Endothelial cell of umbilical vein (primary cell): ENCODE measurements around the gene ZNF385C. TPM values are rescaled to one million over a fixed set of nuclear protein-coding genes. Genes with fewer than 3 reads are reported as not detected.

ENCODE experiments used
- BruUV-seq: library from RNA; stranded (reverse); fragments of 400-500 nt; replicated peaks from 2 replicates; lab custom pipeline; 2021; lab: Mats Ljungman, UMichigan
- CTCF ChIA-PET: fragments of 300-600, 350-600 bp; sonication (Branson Sonifier 250); formaldehyde crosslinking; loops from one replicate; lab custom pipeline; 2021; ENCODE audit warnings: antibody characterized with exemption, inconsistent platforms; lab: Charles Lee
- POLR2A ChIA-PET: fragments of 300-600, 350-600 bp; sonication (Branson Sonifier 250); formaldehyde crosslinking; loops from one replicate; lab custom pipeline; 2021; ENCODE audit warnings: antibody characterized with exemption, inconsistent platforms; lab: Charles Lee
- DNase-seq: peaks from one replicate; pipeline ENCODE4 v3.0.0-alpha.2; 2011; ENCODE audit warnings: low read depth, low spot score
- FAIRE-seq: peaks from 2 replicates; lab custom pipeline; 2011; peaks lifted over from hg19 to GRCh38; lab: Jason Lieb, UNC
- H2AFZ ChIP-seq: 2 replicates; pipeline ENCODE4 v1.6.0; 2012; ENCODE audit warnings: low read depth, low read length, control low read depth, inconsistent platforms
- H3K27ac ChIP-seq: 2 replicates; pipeline ENCODE4 v1.5.1; 2011; ENCODE audit warnings: low read depth, mild to moderate bottlenecking, control low read depth, low read length, moderate library complexity; ENCODE audit not compliant: insufficient read depth
- H3K27me3 ChIP-seq, 2 experiments: 2 replicates each; pipeline versions ENCODE4 v1.6.0 to v1.6.1; 2011; ENCODE audit warnings: low read length in 2 of 2, mixed read lengths in 1 of 2; ENCODE audit not compliant: control insufficient read depth in 2 of 2, insufficient read depth in 2 of 2
- H3K36me3 ChIP-seq, 2 experiments: 2 replicates in 1 of 2; 3 replicates in 1 of 2; pipeline ENCODE4 v1.5.1; 2011; ENCODE audit warnings: low read length in 2 of 2, mild to moderate bottlenecking in 1 of 2, moderate library complexity in 1 of 2; ENCODE audit not compliant: control insufficient read depth in 2 of 2, insufficient read depth in 2 of 2; ENCODE audit errors: extremely low read depth in 1 of 2
- H3K4me1 ChIP-seq: 3 replicates; pipeline ENCODE4 v1.5.1; 2011; ENCODE audit warnings: mild to moderate bottlenecking, low read length; ENCODE audit not compliant: control insufficient read depth, insufficient read depth; ENCODE audit errors: extremely low read depth
- H3K4me2 ChIP-seq: 2 replicates; pipeline ENCODE4 v1.6.1; 2011; ENCODE audit warnings: low read length, control low read depth, mixed read lengths; ENCODE audit not compliant: insufficient read depth
- H3K4me3 ChIP-seq, 3 experiments: fragments of 200-600 bp in 1 of 3; sonication (generic), shearing (Covaris generic) in 1 of 3; replicated peaks in 1 of 3; 2 replicates each; pipeline ENCODE4 v1.5.1; 2011 to 2016; ENCODE audit warnings: control low read depth in 3 of 3, low read length in 3 of 3, mild to moderate bottlenecking in 2 of 3, inconsistent platforms in 1 of 3, low read depth in 1 of 3, moderate library complexity in 1 of 3; ENCODE audit not compliant: insufficient read depth in 1 of 3
- H3K79me2 ChIP-seq: 2 replicates; pipeline ENCODE4 v1.6.0; 2012; ENCODE audit warnings: low read length, inconsistent platforms; ENCODE audit not compliant: control insufficient read depth, insufficient read depth
- H3K9ac ChIP-seq: replicated peaks from 2 replicates; pipeline ENCODE3; 2011; ENCODE audit warnings: low read length, control low read depth; ENCODE audit not compliant: insufficient read depth; ENCODE audit errors: extremely low read depth
- H3K9me1 ChIP-seq: replicated peaks from 3 replicates; pipeline ENCODE4 v1.6.0; 2011; ENCODE audit warnings: mild to moderate bottlenecking, low read length; ENCODE audit not compliant: control insufficient read depth, insufficient read depth; ENCODE audit errors: extremely low read depth
- H3K9me3 ChIP-seq: replicated peaks from 2 replicates; pipeline ENCODE4 v1.5.1; 2012; ENCODE audit warnings: low read length, inconsistent platforms; ENCODE audit not compliant: control insufficient read depth, insufficient read depth
- H4K20me1 ChIP-seq: replicated peaks from 2 replicates; pipeline ENCODE3; 2011; ENCODE audit warnings: mild to moderate bottlenecking, low read length; ENCODE audit not compliant: control insufficient read depth, insufficient read depth; ENCODE audit errors: extremely low read depth
- CTCF ChIP-seq, 2 donors: IDR thresholded peaks; 1 replicate in 1 of 2; 2 replicates in 1 of 2; pipeline ENCODE4 v1.5.1; 2011; ENCODE audit warnings: low read length in 2 of 2, mild to moderate bottlenecking in 2 of 2, moderate library complexity in 2 of 2, control low read depth in 1 of 2, inconsistent platforms in 1 of 2, low read depth in 1 of 2; ENCODE audit not compliant: insufficient read depth in 1 of 2; ENCODE audit errors: extremely low read depth in 1 of 2
- EZH2 ChIP-seq: IDR thresholded peaks from 2 replicates; pipeline ENCODE4 v1.6.1; 2012; ENCODE audit warnings: borderline replicate concordance, low read depth, mild to moderate bottlenecking, moderate library complexity, low read length, inconsistent platforms; ENCODE audit not compliant: severe bottlenecking
- FOS ChIP-seq: IDR thresholded peaks from 2 replicates; pipeline ENCODE4 v1.6.1; 2011; ENCODE audit warnings: mild to moderate bottlenecking, low read length, moderate library complexity, borderline replicate concordance; ENCODE audit not compliant: insufficient read depth
- GATA2 ChIP-seq: IDR thresholded peaks from 2 replicates; pipeline ENCODE4 v1.7.0; 2011; ENCODE audit warnings: low read depth, mild to moderate bottlenecking, moderate library complexity, mixed read lengths, low read length; ENCODE audit not compliant: insufficient read length, insufficient read depth
- JUN ChIP-seq: IDR thresholded peaks from 2 replicates; pipeline ENCODE4 v1.6.1; 2011; ENCODE audit warnings: borderline replicate concordance, low read depth; ENCODE audit not compliant: insufficient read length, insufficient read depth
- MAX ChIP-seq: IDR thresholded peaks from 2 replicates; pipeline ENCODE4 v1.6.1; 2011; ENCODE audit not compliant: insufficient read depth, insufficient read length
- MYC ChIP-seq: IDR thresholded peaks from one replicate; pipeline ENCODE4 v1.6.1; 2011; ENCODE audit warnings: mild to moderate bottlenecking, low read depth, low read length
- POLR2A ChIP-seq: IDR thresholded peaks from 2 replicates; pipeline ENCODE4 v1.6.1; 2012; ENCODE audit warnings: low read depth, mild to moderate bottlenecking, control low read depth, low read length
- POLR2AphosphoS5 ChIP-seq: IDR thresholded peaks from 2 replicates; pipeline ENCODE4 v1.6.1; 2012; ENCODE audit warnings: low read depth, mild to moderate bottlenecking, control low read depth, low read length, moderate library complexity; ENCODE audit not compliant: insufficient read depth
- dilution Hi-C: fragments of 300-500 bp; cut with MboI; formaldehyde crosslinking; loops from one replicate; pipeline ENCODE4 v1.15.0; 2019; ENCODE audit warnings: low sequenced_read_pairs; ENCODE audit not compliant: extremely low pct_ligation_motif_present
- intact Hi-C: fragments of 100-400 bp; cut with micrococcal nuclease; formaldehyde crosslinking; loops from one replicate; pipeline ENCODE4 v1.10.0; 2022
- polyA plus RNA-seq, 4 experiments: library from polyadenylated mRNA; depleted of rRNA in 3 of 4; stranded (reverse) in 3 of 4; unstranded in 1 of 4; fragments of >200 nt; gene quantifications; 2 replicates each; pipeline versions ENCODE4 v1.2.1 to v1.2.3, GENCODE V29; 2011 to 2012; ENCODE audit warnings: missing spikeins in 1 of 4
- total RNA-seq: library from RNA; stranded (reverse); gene quantifications from 2 replicates; pipeline ENCODE4 v1.2.3, GENCODE V29; 2021

Gene ZNF385C
- total and polyA plus RNA-seq, 2 donors (not counting 3 experiments of a cell fraction or from before 2014, with no cell fraction given) = 0.07 TPM; not detected in 1

- FAIRE-seq (no peak), DNase-seq (no peak)
- Histone ChIP-seq H3K9me3 (no peaks in the 10 kb centered on the region), H2AFZ (no peak overlapping the region), H3K4me2 (no peak overlapping the region), H3K9ac (no peak overlapping the region), H3K27ac (no peak overlapping the region), H3K9me1 (no peaks in the 10 kb centered on the region), H3K36me3 (no peaks in the 10 kb centered on the region), H3K79me2 (no peaks in the 10 kb centered on the region), H3K4me3 (no peak overlapping the region), H3K4me1 (no peaks in the 10 kb centered on the region), H3K27me3 (peaks cover 3 to 8% of the 10 kb centered on the region in 2 experiments), H4K20me1 (no peaks in the 10 kb centered on the region)
- TF ChIP-seq POLR2AphosphoS5 (no peak), CTCF (IDR thresholded peaks at IDR 0.05; ENCODE audit: extremely low read depth in 1 of 2, insufficient read depth in 1 of 2, low read depth in 1 of 2, low read length in 2 of 2) (no peak), EZH2 (no peak), GATA2 (no peak), MAX (no peak), FOS (no peak), JUN (no peak), POLR2A (no peak), MYC (no peak)
- intact Hi-C loops = no loop called here
- ChIA-PET POLR2A (no interaction called here), CTCF (interaction anchor here (1.2 to 2.0 kb wide), 4 partner anchors 21 to 56 kb away, joined by 3 to 6 read pairs (median 5); partner anchors contain the start of gene NKIRAS2)
- no TSS peak for BruUV-seq
- dilution Hi-C loops = no loop called here
These were observed 52.6 kb downstream of the ZNF385C start for GRCh38 chr17:42045719-42046118.
